SU-DHL-6 (cell line): ENCODE results near the gene HECTD2.
"Not testable (repeated sequence)": the region's sequence is repeated elsewhere in the genome, so short reads cannot be mapped to it uniquely, and the experiment has no call there.

Experiments
- EZH2phosphoT487 ChIP-seq: fragments of 200-600 bp; sonication (generic), shearing (Covaris generic); conservative IDR thresholded peaks from 2 replicates; pipeline ENCODE4 v1.6.1; 2018; ENCODE audit warnings: mild to moderate bottlenecking, antibody characterized with exemption, low read length, moderate library complexity, mixed read lengths
- TF ChIP-seq, protein P1 (sequence below): fragments of 200-600 bp; sonication (generic); IDR thresholded peaks from one replicate; pipeline ENCODE4 v1.5.1; 2017; ENCODE audit warnings: antibody characterized with exemption, mild to moderate bottlenecking, low read length, moderate library complexity; ENCODE audit not compliant: insufficient read depth, poor library complexity, severe bottlenecking

DNA sequence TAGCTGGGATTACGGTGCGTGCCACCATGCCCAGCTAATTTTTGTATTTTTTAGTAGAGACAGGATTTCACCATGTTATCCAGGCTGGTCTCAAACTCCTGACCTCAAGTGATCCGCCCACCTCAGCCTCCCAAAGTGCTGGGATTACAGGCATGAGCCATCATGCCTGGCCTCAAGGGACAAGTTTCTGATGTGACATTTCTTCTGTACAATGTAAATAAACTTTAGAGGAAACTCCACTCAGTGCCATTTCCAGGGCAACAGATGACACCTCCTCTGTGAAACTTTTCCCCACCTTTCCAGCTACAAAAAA lies 19.7 kb upstream of the HECTD2 start:
- TF ChIP-seq EZH2phosphoT487 = not testable (repeated sequence)
- TF ChIP-seq, protein P1, sequence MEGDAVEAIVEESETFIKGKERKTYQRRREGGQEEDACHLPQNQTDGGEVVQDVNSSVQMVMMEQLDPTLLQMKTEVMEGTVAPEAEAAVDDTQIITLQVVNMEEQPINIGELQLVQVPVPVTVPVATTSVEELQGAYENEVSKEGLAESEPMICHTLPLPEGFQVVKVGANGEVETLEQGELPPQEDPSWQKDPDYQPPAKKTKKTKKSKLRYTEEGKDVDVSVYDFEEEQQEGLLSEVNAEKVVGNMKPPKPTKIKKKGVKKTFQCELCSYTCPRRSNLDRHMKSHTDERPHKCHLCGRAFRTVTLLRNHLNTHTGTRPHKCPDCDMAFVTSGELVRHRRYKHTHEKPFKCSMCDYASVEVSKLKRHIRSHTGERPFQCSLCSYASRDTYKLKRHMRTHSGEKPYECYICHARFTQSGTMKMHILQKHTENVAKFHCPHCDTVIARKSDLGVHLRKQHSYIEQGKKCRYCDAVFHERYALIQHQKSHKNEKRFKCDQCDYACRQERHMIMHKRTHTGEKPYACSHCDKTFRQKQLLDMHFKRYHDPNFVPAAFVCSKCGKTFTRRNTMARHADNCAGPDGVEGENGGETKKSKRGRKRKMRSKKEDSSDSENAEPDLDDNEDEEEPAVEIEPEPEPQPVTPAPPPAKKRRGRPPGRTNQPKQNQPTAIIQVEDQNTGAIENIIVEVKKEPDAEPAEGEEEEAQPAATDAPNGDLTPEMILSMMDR = not testable (repeated sequence)
